Cardiac septum (tissue), 1 donor: Measurements from ENCODE around the gene PLA2G4C. TPM values are rescaled to one million over a fixed set of nuclear protein-coding genes. Genes with fewer than 3 reads are reported as not detected.

Experiments
- DNase-seq: peaks from one replicate; pipeline ENCODE4 v3.0.0-alpha.2; 2020; ENCODE audit warnings: low spot score
- intact Hi-C: fragments of 100-400 bp; cut with DNase I; formaldehyde crosslinking; loops from one replicate; pipeline ENCODE4 v1.14.0; 2022
- total RNA-seq: library from RNA; stranded (reverse); fragmentation: NEBNext Ultra II Directional; extraction: Animal tissue kit (Norgen Biotek cat#: 25700); gene quantifications from one replicate; pipeline ENCODE4 v1.2.1, GENCODE V29; 2021
- donor health status: DM: no; HTN: no; CAD: no.

The PLA2G4C gene
- total RNA-seq, 1 donor from 2014 or later, result 61.8 TPM

DNA sequence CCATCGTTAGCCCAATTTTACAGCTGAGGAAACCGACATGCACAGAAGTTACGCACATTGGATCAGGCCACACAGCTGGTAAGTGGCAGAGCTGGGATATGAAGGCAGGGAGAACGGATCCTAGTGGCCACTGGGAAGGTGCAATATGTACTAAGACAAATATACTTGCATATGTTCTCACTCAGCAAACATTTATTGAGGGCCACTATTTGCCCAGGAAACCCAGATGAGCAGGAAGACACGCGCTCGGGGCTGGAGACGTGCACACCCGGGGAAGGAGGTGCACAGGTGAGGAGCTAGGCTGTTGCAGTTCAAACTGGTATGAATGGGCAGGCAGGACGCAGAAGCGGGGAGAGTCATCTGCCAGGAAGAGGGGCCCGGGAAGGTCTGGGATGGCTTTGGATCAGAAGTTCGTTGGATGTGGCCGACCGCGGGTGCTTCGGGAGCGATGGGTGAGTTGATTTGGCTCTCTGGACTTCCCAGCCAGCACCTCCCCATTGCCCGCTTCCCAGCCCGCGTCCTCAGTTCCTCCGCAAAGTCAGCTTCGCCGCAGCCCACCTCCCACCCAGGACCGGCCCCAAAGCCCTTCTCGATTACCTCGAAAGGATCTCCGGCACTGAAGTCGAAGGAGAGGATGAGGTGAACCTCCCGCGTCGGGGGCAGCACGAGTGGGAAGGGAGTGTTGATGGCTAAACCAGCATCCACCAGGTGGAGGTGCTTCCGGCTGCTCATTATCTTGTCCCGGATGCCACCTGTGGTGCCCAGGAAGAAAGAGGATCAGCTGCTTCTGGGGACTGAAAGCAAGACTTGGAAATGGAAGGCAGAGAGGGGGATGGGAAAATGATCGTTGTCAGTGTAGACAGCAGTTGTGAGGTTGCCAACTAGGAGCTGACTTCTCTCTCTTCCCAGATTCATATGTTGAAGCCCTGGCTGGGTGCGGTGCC lies 48.9 kb downstream of the PLA2G4C start:
- intact Hi-C loops, result no loop called here
- DNase-seq, result no peak

DNA sequence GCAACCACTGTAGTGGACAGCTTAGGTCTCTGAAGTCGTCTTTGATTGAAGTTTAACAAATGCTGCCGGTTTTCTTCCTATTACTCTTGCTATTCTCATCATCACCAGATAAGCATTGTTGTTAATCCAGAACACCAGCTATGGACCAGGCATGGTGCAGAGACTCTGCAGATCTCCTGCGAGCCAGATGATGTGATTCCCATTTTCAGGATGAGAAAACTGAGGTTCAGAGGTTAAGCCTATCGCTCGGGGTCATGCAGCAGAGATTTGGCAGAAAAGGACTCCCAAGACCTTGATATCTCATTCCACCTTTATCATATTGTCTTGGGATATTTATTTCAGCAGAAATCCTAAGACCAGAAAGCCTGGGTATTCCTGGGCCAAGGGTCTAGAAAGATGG lies 50.2 kb downstream of the PLA2G4C start:
- intact Hi-C loops, result no loop called here
- no peak for DNase-seq

DNA sequence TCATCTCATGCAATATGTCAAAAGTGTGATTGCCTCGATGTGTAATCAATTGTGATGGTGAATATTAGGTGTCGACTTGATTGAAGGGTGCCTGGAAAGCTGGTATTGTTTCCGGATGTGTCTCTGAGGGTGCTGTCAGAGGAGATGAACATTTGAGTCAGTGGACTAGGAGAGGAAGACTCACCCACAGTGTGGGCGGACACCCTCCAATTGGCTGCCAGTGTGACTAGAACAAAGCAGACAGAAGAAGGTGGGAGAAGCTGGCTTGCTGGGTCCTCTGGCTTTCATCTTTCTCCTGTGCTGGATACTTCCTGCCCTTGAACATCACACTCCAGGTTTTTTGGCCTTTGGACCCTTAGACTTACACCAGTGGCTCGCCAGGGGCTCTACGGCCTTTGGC lies 51.3 kb downstream of the PLA2G4C start:
- intact Hi-C loops, result no loop called here
- no peak for DNase-seq

DNA sequence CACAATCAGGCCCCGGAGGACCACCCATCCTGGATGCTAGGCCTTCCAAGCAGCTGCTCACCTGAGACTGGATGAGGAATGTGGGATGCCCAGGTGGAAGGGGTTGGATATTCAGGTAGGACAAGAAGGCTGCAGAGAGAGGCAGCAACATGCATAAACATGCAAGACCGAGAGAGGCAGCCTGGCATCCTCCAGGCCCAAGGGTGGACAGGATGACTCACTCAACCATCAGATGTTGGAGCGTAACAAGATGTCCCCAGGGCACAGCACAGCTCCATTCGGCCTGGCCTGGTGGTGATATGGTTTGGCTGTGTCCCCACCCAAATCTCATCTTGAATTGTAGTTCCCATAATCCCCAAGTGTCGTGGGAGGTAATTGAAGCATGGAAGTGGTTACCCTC lies 56.8 kb downstream of the PLA2G4C start:
- no peak for DNase-seq
- intact Hi-C loops, result no loop called here

DNA sequence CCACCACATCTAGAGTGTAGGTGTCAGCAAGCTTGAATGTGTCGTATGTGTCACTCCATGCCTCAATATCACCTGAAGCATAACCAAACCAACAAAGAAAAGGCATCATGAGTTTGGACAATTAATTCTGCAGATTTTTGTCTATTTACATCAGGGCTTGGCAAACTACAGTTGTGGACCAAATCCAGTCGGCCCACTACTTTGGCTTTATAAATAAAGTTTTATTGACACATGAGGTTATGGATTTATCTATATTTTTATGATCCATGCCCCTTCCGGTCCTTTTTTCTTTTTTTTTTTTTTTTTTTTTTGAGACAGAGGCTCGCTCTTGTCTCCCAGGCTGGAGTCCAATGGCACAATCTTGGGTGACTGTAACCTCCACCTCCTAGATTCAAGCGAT lies 57.5 kb downstream of the PLA2G4C start:
- intact Hi-C loops, result no loop called here
- DNase-seq, result no peak

DNA sequence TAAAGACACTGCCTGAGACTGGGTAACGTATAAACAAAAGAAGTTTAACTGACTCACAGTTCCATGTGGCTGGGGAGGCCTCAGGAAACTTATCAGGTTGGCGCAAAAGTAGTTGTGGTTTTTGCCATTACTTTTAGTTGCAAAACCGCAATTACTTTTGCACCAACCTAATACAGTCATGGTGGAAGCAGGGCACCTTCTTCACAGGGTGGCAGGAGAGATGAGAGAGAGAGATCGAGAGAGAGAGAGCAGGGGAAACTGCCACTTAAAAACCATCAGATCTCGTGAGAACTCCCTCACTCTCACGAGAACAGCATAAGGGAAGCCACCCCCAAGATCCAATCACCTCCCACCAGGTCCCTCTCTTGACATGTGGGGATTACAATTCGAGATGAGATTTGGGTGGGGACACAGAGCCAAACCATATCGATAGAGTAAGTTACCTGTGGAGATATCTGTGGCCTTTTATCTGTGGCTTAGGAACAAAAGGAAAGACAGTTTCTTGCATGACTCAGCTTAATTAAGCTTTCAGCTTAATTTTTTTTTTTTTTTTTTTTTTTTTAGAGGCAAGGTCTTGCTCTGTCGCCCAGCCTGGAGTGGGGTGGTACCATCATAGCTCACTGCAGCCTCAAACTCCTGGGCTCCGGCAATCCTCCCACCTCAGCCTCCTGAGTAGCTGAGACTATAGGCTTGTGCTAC lies 59.1 kb downstream of the PLA2G4C start:
- no peak for DNase-seq
- intact Hi-C loops, result no loop called here

DNA sequence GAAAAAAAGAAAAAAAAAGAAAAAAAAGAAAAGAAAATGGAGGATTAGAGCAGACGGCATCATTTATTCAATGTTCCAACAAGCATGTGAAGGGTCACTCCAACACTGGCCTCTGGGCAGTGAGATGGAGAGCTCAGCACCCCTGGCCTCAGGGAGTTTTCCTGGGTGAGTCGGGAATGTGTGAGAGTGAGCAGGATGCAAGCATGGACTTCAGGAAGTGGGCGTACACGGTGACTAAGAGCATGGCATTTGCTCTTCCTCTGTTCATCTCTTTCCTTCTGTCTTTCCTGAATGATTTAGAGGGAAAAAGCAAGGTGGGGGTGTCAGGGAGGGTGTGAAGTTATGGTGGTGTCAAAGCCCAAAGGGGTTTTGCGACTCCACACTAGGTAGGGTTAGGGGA lies 66.1 kb downstream of the PLA2G4C start:
- no peak for DNase-seq
- intact Hi-C loops, result no loop called here

DNA sequence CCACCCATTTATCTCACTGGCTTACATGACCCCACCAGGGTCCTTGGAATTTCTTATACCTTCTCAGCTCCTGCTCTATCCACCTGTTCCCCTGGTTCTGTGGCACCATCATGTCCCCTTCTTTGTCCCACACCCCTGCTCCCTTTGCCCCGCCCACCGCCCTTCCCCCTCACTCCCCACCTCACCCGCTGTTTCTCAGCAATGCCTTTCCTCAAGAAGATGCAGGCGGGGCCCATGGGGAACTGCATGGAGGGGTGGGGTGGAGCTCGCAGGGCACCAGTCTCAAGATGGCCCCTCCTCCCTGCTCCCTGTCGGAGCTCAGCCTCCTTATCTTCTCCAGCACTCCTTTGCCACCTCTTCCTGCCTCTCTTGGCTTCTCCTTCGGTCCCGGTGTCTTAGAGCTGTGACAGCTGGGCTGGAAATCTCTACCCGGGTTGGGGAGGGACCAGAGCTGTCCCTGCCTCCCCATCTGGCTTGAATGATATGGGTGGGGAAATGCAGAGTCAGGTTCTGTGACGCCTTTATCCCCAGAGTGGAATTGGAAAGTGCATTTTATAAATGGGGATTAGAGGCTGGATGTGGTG lies 66.8 kb downstream of the PLA2G4C start, which contains the start of gene CABP5:
Gene CABP5 (minus strand): TSS at position 405 of the 584 bp plus-strand sequence. CDS start 157 bp downstream, at position 248.
- no peak for DNase-seq
- intact Hi-C loops, result no loop called here

DNA sequence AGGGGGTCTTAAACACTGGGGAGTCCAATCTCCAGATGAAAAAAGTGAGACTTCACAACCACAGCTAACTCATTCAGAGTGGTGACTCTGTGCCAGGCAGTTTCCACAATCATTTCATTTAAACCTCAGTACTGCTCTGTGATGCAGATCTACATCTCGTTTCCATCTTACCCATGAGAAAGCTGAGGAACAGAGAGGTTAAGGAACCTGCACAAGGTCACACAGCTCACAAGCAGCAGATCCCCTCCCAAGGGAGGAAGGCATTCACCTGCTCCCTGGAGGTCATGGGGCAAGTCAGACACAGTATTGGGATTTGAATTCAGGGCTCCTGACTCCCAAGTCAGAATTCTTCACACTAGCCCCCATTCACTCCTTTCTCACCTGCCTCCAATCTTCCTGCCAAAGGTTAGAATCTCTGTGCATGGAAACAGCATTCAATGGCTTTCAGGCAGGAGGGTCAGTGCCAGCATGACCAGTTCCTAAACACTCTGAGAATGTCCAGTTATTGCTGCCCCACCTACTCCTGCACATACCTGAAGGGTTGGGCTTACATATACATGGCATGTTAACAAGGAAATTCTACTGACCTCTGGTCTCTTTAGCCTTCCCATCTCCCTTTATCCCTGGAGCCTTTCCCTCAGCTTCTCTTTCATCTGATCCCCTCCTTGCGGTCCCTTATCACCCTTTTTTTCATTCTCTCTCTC lies 68.6 kb downstream of the PLA2G4C start:
- DNase-seq, result no peak
- intact Hi-C loops, result no loop called here

DNA sequence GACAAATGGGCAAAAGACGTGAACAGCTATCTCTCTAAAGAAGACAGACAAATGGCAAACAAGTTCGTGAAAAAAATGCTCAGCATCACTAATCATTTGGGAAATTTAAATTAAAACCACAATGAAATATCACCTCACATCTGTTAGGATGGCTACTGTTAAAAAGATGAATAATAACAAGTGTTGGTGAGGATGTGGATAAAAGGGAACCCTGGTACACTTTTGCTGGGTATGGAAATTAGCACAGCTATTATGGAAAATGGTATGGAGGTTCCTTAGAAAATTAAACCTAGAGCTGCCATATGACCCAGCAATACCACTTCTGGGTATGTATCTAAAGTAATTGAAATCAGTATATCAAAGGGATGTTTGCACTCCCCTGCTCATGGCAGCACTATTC lies 73.9 kb downstream of the PLA2G4C start:
- DNase-seq, result no peak
- intact Hi-C loops, result no loop called here

DNA sequence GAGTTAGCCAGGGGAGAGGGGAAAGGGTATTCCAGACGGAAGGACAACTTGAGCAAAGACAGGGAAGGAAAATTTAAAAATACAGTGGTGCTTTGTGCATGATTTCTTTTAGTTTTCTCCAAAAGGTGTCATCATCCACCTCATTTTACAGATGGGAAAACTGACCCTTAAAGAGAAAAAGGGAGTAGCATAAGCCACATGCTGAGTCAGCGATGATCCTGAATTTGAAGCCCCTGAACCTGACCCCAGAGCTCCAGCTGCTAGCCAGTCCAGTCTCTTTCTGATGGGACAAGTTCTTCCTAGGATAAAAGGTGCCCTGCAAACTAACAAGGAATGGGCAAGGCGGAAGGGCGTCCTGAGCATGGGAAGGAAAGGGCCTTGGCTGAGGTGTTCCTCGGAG lies 77.0 kb downstream of the PLA2G4C start:
- DNase-seq, result no peak
- intact Hi-C loops, result no loop called here

DNA sequence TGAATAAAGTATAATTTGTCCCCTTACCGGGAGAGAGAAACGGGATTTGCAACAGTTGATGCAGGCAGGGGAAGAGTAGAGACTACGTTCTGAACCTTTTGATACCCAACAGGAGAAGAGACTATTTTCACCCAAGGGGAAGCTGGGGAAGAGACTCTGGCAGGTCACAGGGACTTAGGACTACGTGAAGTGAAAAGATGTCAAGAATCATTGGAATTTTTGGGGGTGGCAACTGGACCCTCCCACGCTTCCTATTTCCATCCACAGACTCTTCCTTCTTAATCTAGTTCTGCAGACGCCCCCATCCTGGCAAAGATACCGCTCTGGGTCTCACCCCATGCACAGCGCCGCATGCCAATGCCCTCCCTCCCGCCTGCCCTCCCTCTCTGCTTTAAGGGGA lies 80.5 kb downstream of the PLA2G4C start:
- intact Hi-C loops, result no loop called here
- DNase-seq, result no peak

DNA sequence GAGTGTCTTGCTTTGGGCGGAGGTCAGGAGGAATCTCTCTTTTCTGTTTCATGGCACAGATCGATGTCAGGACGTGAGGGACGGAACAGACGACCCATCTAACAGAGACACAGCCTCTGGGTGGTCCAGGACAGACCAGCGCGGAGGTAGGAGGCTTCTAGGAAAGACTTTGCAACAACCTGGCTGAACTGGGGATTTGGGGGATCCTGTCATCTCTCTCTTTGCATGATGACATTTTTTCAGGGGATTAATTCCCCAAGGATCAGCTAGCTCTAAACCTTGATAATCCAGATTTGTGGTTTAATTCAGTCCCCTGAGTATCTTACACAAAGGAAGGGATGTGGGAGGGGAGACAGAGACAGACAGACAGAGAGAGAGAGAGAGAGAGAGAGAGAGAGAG lies 81.2 kb downstream of the PLA2G4C start:
- DNase-seq, result no peak
- intact Hi-C loops, result no loop called here

DNA sequence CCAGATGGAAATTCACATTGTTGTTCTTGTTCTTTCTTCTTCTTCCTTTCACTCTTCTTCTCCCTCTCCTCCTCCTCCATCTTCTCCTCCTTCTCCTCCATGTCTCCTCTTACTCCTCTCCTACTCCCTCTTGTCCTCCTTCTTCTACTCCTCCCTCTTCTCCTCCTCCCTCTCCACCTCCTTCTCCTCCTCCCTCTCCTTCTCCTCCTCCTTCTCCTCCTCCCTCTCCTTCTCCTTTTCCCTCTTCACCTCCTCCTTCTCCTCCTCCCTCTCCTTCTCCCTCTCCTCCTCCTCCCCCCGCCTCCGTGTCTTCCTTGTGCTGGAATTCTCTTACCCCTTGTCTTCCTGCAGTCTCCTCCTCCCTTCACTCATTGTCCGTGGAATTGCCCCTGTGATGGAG lies 85.1 kb downstream of the PLA2G4C start:
- intact Hi-C loops, result no loop called here
- no peak for DNase-seq

DNA sequence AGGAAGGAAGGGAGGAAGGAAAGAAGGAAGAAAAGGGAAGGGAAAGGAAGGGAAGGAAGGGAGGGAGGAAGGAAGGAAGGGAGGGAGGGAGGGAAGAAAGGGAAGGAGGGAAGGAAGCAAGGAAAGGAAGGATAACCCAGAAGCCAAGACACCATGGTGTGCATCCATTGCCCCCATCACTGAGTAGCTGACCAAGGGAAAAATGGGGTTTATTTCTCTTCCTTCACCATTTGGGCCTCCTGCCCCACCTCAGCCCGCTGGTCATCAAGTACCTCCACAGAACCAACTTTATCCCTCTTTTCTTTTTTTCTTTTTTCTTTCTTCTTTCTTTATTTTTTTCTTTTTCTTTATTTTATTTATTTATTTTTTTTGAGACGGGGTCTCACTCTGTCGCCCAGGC lies 87.1 kb downstream of the PLA2G4C start:
- intact Hi-C loops, result no loop called here
- no peak for DNase-seq

DNA sequence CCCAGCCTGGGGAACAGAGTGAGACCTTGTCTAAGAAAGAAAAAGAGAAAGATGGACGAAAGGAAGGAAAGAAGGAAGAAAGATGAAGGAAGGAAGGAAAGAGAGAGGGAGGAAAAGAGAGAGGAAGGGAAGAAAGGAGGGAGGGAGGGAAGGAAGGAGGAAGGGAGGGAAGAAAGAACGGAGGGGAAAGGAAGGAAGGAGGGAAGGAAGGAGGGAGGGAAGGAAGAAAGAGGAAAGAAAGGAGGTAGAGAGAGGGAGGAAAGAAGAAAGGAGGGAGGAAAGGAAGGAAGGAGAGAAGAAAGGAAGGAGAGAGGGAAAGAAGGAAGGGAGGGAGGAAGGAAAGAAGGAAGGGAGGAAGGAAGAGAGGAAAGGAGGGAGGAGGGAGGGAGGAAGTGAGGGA lies 87.6 kb downstream of the PLA2G4C start:
- intact Hi-C loops, result no loop called here
- no peak for DNase-seq

DNA sequence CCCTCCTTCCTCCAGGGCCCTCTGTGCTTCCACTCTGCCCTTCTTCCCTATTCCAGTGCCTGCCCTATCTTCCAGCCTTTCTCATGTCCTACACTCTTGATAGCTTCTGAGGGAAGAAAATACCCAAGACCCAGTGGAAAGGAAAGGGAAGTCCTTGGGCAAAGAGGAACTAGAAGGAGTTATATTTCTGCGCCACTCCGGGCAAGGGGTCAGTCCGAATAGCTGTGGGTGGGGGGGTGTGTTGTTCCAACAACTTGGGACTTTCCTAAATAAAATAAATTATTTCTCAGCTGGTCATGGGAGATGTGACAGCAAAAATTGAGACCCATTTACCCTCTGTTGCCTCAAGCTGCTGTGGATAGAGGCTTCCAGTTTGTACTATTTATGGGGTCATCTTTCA lies 89.9 kb downstream of the PLA2G4C start:
- DNase-seq, result no peak
- intact Hi-C loops, result no loop called here

DNA sequence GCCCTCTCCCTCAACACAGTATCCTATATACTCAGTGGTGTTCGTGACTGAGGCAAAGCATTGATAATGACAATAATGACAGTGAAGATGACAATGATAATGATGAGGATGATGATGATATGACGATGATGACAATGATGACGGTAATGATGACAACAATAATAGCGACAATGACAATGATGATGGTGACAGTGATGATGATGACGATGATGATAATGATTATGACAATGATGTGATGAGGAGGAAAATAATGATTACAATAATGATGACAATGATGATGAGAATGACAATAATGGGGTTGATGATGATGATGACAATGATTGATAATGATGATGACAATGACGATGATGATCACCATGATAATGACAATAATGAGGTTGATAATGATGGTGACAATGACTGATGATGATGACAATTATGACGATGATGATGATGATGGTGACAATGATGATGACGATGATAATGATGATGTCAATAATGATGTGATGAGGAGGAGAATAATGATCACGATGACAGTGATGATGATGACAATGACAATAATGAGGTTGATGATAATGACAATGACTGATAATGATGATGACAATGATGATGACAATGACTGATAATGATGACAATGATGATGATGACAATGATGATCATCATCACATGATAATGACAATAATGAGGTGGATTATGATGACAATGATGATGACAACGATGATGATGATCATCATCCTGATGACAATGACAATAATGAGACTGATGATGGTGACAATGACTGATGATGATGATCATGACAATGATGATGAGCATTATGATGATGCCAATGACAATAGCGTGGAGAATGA lies 99.5 kb downstream of the PLA2G4C start:
- intact Hi-C loops, result no loop called here
- DNase-seq, result no peak

DNA sequence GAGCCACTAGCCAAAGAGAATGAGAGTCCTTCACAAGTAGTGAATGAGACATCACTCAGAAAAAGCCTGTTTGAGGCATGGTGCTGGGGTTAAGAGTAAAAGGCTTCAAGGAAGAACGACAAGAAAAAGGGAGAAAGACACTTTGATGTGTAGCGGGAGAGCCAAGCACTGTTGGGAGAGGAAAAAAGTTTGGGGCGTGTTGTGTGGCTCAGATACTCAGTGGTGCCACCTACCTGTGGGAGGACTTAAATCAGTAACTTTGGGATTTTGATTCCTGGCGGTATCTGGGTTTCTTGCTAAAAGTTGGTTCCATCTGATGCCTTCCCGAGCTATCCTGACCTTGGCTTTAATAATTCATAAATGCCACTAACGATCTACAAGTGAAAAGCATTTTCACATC lies 103.9 kb downstream of the PLA2G4C start:
- no peak for DNase-seq
- intact Hi-C loops, result no loop called here
